Measurements from ENCODE around the gene PCGF5. TPM values are rescaled to one million over a fixed set of nuclear protein-coding genes. Genes with fewer than 3 reads are reported as not detected.
"Not testable (repeated sequence)": the region's sequence is repeated elsewhere in the genome, so short reads cannot be mapped to it uniquely, and the experiment has no call there.

Gene PCGF5
- polyA plus RNA-seq, 1 donor, result 14.6 TPM

GRCh38 chr10:91210014-91210413 is 10.4 kb upstream of the PCGF5 start:
- DNase-seq (ENCODE audit: low read depth), result no peak

GRCh38 chr10:91210435-91210834 is 10.0 kb upstream of the PCGF5 start:
- no peak for DNase-seq (ENCODE audit: low read depth)

- no peak for DNase-seq (ENCODE audit: low read depth)
These were observed 8.8 kb upstream of the PCGF5 start for GRCh38 chr10:91211675-91212074.

DNA sequence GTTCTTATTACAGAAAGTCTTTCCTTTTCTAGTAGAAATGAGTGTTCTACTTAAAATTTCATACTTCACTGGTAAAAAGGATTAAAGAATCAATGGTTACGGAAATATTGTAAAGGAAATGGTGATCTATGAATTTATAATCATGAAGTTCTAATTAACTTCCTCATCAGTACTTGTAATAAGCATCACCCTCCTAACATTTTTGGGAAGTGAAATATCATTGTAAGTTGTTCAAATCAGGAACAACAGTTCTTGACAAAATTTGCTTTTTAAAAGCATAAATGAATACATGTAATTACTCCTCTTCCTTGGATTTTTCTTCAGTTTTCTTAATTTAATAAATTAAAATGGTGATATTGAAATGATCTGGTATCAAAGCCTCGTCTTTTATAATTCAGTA is 5.6 kb upstream of the PCGF5 start:
- DNase-seq (ENCODE audit: low read depth), result no peak

DNA sequence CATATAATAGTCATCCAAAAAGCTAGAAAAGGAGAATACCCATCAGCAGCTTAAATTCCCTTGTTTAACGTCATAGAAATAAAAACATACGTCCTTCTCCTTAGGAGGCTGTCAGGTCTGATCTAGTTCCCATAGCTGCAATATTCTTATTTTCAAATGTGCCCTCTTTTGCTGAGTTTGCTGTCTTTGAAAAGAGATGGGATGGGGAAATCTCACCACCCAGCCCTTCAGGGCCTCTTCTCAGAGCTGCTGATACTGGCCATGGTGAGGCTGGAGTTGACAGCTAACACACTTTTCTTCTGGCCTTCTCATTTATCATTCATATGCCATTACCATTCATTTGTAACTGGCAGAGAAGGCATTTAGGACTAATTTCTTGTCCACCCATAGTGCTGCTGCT is 5.1 kb upstream of the PCGF5 start:
- no peak for DNase-seq (ENCODE audit: low read depth)

DNA sequence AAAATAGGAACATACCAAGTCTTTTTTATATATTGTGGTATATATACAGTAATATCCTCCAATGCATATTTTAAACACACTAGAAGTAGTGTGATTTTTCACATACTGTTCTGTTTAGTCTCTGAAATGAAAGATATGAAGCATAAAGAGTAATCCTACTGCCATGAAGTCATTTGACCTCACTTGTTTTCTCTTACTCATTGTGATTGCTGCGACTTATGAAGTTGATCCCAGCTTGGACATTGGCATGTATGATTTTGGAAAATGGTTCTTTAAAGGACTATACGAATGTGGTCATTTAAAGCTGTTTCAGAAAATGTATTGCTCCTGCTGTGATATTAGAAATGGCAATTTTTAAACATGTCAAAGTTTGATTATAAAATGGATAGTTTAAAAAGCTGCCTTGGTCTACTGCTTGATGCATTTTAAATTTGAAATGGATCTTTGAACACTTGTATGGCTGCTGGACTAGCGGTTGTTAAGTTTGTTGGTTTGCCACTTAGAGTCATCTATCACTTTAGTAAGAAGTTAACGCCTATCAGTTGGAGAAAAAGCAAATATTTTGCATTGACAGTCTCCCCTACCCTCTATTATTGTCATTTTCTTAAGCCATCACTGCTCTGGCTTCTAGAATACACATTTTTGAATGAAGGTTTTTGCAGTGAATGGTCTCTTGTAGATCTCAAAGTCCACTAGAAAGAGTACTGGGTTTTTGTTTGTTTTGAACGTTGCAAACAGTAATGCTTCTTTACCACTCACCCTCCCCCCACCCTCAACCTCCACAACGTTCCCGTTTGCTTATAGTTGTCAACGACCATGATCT is 881 bp upstream of the PCGF5 start:
- DNase-seq (ENCODE audit: low read depth), result no peak

GRCh38 chr10:91220954-91221675 is 652 bp downstream of the PCGF5 start:
- no peak for DNase-seq (ENCODE audit: low read depth)

DNA sequence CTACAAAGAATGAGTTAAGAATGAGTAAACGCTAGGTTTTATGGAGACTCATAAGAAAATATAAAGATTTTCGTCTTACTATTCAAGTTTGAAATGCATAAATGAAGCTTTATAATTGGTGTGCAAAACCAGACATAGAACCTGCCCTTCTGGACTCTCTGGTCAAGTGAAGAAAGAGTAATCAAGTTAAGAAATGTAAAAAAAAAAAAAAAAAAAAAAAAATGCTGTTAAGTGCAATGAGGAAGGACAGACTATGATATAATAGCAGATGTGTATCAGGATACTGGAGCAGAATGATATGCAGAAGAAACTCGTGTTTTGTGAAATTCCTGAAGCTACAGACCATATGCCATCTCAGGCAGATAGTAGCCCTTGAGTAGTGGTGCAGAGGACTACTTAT is 5.6 kb downstream of the PCGF5 start:
- DNase-seq (ENCODE audit: low read depth), result no peak

DNA sequence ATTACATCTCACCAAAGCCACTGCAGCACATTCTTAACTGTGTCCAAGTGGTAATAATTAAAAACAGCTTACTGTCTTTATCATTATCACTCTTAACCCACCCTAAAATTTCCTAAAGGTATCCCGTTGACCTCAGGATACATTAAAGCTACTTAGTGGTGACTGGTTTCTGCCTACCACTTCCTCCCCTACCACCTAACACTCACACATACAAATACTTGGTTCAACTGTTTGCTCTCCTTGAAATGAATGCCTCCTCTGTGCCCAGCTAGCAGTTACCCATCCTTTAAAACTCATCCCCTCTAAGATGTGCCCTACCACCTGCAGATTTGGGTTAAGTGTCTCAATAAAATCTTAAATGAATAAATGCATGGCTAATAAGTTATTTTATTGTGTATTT is 7.1 kb downstream of the PCGF5 start:
- no peak for DNase-seq (ENCODE audit: low read depth)

GRCh38 chr10:91229683-91230082 is 9.2 kb downstream of the PCGF5 start:
- no peak for DNase-seq (ENCODE audit: low read depth)

- DNase-seq (ENCODE audit: low read depth), result no peak
These were observed 17.7 kb downstream of the PCGF5 start for GRCh38 chr10:91238191-91238590.

DNA sequence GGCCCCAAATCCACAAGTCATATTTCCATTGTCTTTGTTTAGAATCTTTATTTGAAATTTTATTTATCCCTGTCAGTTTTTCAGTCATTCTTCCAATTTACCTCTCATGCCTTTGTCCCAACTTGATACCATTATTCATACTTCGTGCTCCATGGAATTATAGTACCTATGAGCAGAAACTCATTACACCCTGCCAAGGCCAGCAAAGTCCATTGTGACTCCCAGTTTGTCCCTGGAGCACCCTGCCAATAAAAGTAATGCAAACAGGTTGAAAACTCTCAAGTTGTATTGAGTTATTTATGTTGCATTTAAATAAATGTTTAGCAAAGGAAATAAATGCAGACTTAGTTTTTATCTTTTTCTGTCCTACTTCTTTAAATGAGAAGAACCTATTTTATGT is 19.3 kb downstream of the PCGF5 start:
- no peak for DNase-seq (ENCODE audit: low read depth)

DNA sequence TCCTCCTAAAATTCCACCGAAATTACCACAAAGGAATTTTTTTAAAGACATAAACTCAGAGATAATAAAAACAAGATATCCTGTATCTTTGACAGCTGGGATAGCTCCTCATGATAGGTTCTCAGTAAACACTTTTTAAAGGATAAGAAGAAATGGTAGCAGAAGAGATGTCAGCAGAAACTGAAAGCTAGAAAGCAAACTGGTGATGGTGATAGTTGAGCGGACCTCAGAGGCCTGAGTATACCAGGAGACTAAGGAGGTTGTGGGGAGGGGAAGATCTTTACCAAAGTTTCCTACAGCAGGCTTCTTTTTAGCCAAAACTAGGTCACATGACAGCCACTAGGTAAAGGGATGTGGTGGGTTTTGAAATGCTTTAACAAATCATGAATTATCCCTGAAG is 22.5 kb downstream of the PCGF5 start:
- DNase-seq (ENCODE audit: low read depth), result no peak

DNA sequence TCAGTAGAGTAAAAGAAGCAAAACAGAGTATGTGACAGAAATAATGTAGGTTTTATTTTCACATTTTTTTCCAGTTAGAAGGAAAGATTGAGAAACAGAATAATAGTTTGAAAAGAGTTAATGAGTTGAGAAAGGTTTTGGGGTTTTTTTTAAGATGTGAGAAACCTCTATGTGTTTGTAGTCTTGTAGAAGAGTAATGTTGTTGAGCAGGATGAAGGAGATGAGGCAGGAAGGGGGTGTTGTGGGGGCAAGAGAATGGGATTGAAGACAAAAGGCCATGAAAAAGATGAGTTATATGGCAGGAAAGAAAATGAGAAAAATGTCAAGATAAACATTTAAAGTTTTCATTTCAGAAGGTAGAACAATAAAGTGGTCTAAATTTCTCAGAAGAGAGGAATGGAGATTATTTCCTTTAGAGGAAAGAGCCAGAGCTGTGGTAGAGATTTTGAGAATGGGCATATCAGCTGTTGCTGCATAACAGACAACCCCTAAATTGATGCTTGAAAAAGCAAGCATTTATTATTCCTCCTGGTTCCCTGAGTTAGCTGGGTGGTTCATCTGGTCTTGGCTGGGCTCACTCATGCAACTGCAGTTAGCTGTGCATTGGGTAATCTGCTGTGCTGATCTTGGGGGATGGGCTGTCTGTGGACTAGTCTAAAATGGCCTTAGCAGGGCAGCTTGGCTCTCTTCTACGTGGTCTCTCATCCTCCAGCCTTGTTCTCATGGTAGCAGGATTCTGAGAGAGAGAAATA is 27.1 kb downstream of the PCGF5 start:
- no peak for DNase-seq (ENCODE audit: low read depth)

DNA sequence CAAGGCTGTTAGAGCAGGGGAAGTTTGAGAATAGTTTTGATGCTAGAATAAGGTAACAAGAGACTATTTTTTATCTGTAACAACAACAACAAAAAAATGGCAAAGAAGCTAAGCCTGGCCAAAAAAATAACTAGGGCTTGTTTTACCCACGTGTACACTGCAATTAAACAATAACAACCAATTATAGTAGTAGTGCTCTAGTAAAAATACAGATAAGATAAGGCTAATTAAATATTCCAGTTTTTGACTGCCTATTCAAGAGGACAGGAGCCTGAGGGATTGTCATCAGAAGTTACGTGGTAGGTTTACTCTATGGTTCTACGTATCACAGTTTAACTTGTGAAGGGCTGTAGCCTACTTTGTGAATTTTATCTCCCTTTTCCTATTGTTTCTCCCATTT is 29.2 kb downstream of the PCGF5 start:
- no peak for DNase-seq (ENCODE audit: low read depth)

DNA sequence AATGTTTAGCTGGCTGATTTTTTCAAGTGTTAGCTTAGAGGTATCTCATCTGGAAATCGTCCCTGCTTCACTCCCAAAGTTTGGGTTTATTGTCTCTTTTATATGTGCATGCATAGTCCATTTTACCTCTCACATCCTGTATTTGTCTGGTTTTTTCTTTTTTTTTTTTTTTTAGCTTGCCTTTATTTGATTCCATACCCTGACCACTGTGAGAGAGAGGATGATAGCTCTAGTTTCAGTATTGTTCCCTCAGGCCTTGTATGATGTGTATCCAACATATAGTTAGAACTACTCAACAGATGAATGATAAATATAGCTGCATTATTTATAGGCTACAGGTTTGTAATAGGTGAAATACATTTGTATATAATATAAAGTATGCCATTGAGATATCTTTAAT is 29.9 kb downstream of the PCGF5 start:
- DNase-seq (ENCODE audit: low read depth), result no peak

DNA sequence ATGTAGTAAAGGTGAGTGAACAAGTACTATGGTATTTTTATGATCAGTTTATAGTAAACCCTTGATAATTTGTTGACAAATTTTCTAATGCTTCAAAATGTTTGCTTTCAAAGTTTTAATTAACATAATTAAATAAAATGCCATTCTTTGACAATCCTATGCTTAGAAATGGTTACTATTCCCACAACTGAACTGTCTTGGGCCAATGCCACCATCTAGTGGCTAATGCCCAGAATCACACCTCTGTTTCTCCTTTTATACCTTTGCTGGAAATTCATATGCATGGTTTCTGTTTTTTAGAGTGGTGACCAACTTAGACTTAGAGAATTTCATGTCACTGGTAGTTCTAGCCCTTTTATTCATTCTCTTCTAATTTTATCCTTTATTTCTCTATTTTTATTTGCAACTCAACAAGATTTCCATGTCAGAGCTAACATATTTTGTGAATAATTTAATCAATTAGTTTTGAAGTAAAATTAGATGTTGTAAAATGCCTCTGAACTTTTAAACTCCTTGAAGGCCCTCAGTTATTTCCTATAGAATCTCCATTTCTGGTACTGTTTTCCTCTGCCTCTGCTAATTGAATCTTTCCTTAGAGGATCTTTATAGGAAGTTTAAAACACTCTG is 31.1 kb downstream of the PCGF5 start:
- peak; percentile 45 for DNase-seq (ENCODE audit: low read depth)

- no peak for DNase-seq (ENCODE audit: low read depth)
These were observed 32.8 kb downstream of the PCGF5 start for GRCh38 chr10:91253300-91253699.

DNA sequence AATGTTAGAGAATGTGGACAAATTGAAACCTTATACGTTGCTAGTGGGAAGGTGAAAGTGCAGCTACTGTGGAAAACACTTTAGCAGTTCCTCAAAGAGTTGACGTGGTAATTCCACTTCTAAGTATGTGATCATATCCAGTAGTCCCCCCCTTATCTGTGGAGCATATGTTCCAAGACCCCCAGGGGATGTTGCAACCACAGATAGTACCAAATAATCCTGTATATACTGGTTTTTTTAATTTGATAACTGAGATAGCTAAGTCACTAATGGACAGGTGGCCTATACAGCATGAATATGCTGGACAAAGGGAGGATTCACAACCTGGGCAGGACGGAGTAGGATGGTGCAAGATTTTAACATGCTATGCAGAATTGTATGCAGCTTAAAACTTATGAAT is 36.8 kb downstream of the PCGF5 start:
- DNase-seq (ENCODE audit: low read depth), result no peak

DNA sequence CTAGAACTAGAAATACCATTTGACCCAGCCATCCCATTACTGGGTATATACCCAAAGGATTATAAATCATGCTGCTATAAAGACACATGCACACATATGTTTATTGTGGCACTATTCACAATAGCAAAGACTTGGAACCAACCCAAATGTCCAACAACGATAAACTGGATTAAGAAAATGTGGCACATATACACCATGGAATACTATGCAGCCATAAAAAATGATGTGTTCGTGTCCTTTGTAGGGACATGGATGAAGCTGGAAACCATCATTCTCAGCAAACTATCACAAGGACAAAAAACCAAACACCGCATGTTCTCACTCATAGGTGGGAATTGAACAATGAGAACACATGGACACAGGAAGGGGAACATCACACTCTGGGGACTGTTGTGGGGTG is 40.0 kb downstream of the PCGF5 start:
- not testable (repeated sequence) for DNase-seq (ENCODE audit: low read depth)

DNA sequence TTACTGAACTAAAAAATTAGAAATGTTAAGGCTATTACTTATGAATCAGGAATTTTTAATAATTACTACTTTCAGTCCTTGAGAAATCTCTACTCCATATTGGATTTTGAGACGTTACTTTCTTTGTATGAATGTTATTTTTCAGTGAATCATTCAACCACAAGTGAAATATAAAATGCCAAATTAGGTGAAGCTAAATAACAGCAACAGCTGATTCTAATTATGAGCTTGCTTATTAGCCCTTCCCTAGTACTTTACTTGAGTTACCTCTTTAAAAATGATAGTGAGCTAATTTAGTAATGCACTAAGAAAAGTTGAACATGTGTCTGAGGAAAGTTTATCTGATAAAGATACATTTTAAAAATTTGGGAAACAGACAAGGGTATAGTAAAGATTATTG is 51.4 kb downstream of the PCGF5 start:
- no peak for DNase-seq (ENCODE audit: low read depth)

GRCh38 chr10:91284486-91285090 is 64.1 kb downstream of the PCGF5 start:
- no peak for DNase-seq (ENCODE audit: low read depth)

Data from forelimb muscle (tissue), 1 donor.